ENCODE results near the gene CENPM. TPM values are rescaled to one million over a fixed set of nuclear protein-coding genes. Genes with fewer than 3 reads are reported as not detected.

Gene CENPM
- total RNA-seq, 2 experiments from 2014 or later = 99.9 to 106 TPM

DNA sequence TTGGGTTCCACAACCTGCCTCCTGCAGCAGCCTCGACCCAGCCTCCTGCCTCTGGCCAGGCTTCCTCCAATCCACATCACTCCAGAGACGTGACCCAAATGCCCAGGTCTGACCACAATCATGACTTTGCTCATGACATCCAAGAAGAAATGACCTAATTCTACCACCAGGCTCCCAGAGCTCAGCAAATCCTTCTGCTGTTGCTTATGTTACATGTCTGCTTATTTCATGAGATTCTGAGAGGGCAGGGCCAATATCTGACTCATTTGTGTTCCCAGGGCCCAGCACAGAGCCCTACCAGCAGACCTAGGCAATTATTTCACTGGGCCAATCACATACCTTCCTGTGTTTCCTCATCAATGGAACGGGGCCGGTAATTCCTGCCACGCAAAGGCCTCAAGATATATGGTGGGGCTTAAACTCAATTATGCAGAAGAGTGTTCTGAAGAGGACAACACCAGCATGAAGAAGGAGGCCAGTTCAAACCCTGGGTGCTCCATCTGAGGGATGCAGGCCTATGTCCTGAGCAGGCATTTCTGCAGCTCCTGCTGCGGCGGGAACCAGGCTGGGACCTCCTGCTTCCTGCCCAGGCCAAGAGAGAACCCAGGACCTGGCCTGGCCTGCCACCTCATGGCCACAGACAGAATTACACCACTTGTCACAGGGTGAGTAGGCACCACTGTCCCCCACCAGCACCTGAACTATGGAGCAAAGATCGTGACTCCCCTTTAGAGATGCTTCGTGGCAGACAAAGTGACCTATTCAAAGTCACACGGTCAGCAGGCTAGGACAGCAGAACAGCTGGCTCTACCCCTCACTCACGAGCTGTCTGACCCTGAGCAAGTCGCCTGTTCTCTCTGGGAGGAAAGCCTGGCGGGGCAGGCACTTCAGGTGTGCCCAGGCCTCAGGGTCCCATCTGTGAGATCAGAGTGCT is 5.9 kb downstream of the CENPM start:
- H3K27me3 Mint-ChIP-seq = no peaks in the 10 kb centered on the region

DNA sequence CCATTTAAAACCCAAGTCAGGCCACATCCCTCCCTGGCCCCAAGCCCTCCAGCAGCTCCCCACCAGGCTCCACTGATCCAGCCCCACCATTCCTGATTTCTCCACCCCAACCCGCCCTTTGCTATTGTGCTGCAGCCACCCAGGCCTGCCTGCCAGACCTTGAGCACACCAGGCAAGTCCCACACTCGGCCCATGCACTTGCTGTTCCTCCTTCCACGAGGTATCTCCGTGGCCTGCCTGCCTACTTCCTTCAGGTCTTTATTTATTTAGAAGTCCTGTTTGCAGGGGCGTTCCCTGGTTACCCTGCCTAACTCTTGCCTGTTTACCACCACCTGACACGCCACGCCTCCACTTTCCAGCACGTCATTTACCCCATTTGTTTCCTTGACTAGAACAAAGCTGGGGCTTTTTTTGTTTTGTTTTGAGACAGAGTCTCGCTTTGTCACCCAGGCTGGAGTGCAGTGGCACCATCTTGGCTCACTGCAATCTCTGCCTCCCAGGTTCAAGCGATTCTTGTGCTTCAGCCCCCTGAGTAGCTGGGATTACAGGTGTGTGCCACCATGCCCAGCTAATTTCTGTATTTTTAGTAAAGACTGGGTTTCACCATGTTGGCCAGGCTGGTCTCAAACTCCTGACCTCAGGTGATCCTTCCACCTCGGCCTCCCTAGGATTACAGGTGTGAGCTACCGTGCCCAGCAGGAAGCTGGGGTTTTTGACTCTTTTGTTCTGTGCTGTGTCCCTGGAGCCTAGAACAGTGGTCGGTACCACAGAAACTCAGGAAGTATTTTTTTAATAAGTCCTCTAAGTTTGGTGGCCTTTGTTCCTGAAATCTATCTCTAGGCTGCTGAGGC is 6.7 kb downstream of the CENPM start:
- Mint-ChIP-seq H3K27ac (peak overlapping the region; percentile 99), H3K36me3 (peaks cover 69% of the 10 kb centered on the region), H3K4me1 (ENCODE audit: low read depth) (peaks cover 62% of the 10 kb centered on the region), H3K4me3 (peak overlapping the region; percentile 80), H3K9me3 (no peaks in the 10 kb centered on the region), H3K27me3 (no peaks in the 10 kb centered on the region)
- POLR2A ChIA-PET = interaction anchor here (0.7 to 3.9 kb wide), 23 partner anchors 12 to 252 kb away, joined by 3 to 28 read pairs (median 6); partner anchors contain the start of genes CCDC134, NDUFA6, SHISA8 and SMDT1
- CTCF ChIA-PET = interaction anchor here (0.6 to 3.8 kb wide), 29 partner anchors 9 to 504 kb away, joined by 3 to 60 read pairs (median 6); partner anchors contain the start of genes CCDC134, MEI1, SREBF2 and TNFRSF13C
- DNase-seq = peak; percentile 99
- intact Hi-C loops (cut with micrococcal nuclease) = loop anchor here (1.0 to 5.0 kb wide), 11 partner anchors 13 to 319 kb away; partner anchors contain the start of genes DESI1, TNFRSF13C, WBP2NL and XRCC6

More for the DNA sequence above, 5.9 kb downstream of the CENPM start:
- intact Hi-C loops (cut with micrococcal nuclease) = loop anchor here (1.0 to 5.0 kb wide), 12 partner anchors 14 to 320 kb away; partner anchors contain the start of genes DESI1, TNFRSF13C, WBP2NL and XRCC6
- ChIA-PET POLR2A (interaction anchor here (0.7 to 3.9 kb wide), 20 partner anchors 11 to 253 kb away, joined by 3 to 28 read pairs (median 7); partner anchors contain the start of genes CCDC134, NDUFA6, SHISA8 and SMDT1), CTCF (interaction anchor here (0.6 to 3.8 kb wide), 32 partner anchors 8 to 503 kb away, joined by 3 to 60 read pairs (median 5); partner anchors contain the start of genes CCDC134, MEI1, SREBF2 and TNFRSF13C)
- peaks cover 75% of the 10 kb centered on the region for H3K36me3 Mint-ChIP-seq
- peak; percentile 91 for DNase-seq
- peak overlapping the region; percentile 80 for H3K4me3 Mint-ChIP-seq
- no peaks in the 10 kb centered on the region for H3K9me3 Mint-ChIP-seq
- peaks cover 67% of the 10 kb centered on the region for H3K4me1 Mint-ChIP-seq (ENCODE audit: low read depth)
- H3K27ac Mint-ChIP-seq = peak overlapping the region; percentile 99

DNA sequence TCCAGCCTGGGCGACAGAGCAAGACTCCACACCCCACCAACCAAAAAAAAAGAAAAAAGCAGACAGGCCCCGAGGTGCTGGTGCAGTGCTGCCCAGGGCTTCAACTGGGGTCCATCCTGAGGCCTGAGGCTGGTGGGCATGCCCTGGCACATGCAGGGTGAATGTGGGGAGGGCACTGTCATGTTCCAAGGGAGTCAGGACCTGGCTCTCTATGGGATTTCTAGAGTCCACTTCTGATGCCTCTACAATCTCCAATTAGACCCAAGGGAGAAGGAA is 10.1 kb downstream of the CENPM start:
- CTCF ChIA-PET = interaction anchor here (1.0 kb wide), 1 partner anchor 11 kb away, joined by 7 read pairs; the partner anchor contains the start of gene TNFRSF13C
- H3K27ac Mint-ChIP-seq = peak overlapping the region; percentile 40
- H3K27me3 Mint-ChIP-seq = no peaks in the 10 kb centered on the region
- H3K36me3 Mint-ChIP-seq = peaks cover 44% of the 10 kb centered on the region
- DNase-seq = no peak
- peaks cover 35% of the 10 kb centered on the region for H3K4me1 Mint-ChIP-seq (ENCODE audit: low read depth)
- no peak overlapping the region for H3K4me3 Mint-ChIP-seq
- intact Hi-C loops (cut with micrococcal nuclease) = no loop called here
- POLR2A ChIA-PET = interaction anchor here (1.6 to 3.5 kb wide), 2 partner anchors 11 to 17 kb away, joined by 5 to 22 read pairs; partner anchors contain the start of gene TNFRSF13C
- H3K9me3 Mint-ChIP-seq = no peaks in the 10 kb centered on the region

DNA sequence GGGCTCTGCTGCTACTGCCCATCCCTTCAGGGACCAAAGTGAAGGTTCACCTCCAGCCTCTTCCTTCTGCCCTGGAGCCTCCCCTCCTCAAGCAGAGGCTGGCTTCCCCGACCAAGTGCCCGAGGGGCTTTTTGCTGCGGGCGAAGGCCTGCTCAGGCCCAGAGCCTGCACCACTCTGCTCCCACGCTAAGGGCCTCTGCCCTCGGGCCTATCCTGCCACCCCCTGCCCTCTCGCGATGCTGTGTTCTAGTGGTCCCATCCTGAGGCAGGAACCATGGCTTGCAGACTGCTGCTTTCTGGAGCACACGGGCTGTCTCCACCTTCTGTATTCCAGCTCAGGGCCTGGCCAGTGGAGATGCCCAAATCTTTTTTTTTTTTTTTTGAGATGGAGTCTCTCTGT is 11.4 kb downstream of the CENPM start:
- intact Hi-C loops (cut with micrococcal nuclease) = no loop called here
- H3K27ac Mint-ChIP-seq = no peak overlapping the region
- ChIA-PET CTCF (interaction anchor here (0.9 to 1.7 kb wide), 2 partner anchors 10 kb away, joined by 5 to 13 read pairs; partner anchors contain the start of gene TNFRSF13C), POLR2A (interaction anchor here (0.6 to 3.5 kb wide), 3 partner anchors 10 to 108 kb away, joined by 3 to 22 read pairs (median 5); partner anchors contain the start of gene TNFRSF13C)
- H3K27me3 Mint-ChIP-seq = no peaks in the 10 kb centered on the region
- no peaks in the 10 kb centered on the region for H3K9me3 Mint-ChIP-seq
- no peak for DNase-seq
- H3K4me1 Mint-ChIP-seq (ENCODE audit: low read depth) = peaks cover 21% of the 10 kb centered on the region
- no peak overlapping the region for H3K4me3 Mint-ChIP-seq
- H3K36me3 Mint-ChIP-seq = peaks cover 31% of the 10 kb centered on the region

DNA sequence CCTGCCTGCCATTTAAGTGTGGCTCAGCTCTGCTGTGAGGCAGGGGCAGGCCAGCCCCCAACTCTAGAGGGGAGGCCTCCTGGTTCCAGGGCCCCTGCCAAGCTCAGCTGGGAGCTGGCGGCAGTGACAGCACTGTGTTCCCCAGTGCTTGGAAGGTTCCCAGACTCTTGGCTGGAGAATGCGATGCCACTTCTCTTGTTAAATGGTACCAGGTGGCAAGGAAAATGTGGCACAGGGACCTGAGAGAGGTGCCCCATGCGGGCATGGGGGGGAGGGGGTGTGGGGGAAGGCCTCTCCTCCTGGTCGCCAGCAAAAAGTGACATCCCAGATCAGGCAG is 12.0 kb downstream of the CENPM start:
- H3K4me1 Mint-ChIP-seq (ENCODE audit: low read depth) = peaks cover 16% of the 10 kb centered on the region
- ChIA-PET CTCF (interaction anchor here (1.7 kb wide), 1 partner anchor 9 kb away, joined by 13 read pairs; the partner anchor contains the start of gene TNFRSF13C), POLR2A (interaction anchor here (1.0 to 3.5 kb wide), 2 partner anchors 9 to 103 kb away, joined by 3 to 22 read pairs; partner anchors contain the start of genes SREBF2 and TNFRSF13C)
- no peaks in the 10 kb centered on the region for H3K27me3 Mint-ChIP-seq
- H3K36me3 Mint-ChIP-seq = peaks cover 27% of the 10 kb centered on the region
- no peak for DNase-seq
- H3K9me3 Mint-ChIP-seq = no peaks in the 10 kb centered on the region
- no peak overlapping the region for H3K4me3 Mint-ChIP-seq
- H3K27ac Mint-ChIP-seq = no peak overlapping the region
- intact Hi-C loops (cut with micrococcal nuclease) = no loop called here

DNA sequence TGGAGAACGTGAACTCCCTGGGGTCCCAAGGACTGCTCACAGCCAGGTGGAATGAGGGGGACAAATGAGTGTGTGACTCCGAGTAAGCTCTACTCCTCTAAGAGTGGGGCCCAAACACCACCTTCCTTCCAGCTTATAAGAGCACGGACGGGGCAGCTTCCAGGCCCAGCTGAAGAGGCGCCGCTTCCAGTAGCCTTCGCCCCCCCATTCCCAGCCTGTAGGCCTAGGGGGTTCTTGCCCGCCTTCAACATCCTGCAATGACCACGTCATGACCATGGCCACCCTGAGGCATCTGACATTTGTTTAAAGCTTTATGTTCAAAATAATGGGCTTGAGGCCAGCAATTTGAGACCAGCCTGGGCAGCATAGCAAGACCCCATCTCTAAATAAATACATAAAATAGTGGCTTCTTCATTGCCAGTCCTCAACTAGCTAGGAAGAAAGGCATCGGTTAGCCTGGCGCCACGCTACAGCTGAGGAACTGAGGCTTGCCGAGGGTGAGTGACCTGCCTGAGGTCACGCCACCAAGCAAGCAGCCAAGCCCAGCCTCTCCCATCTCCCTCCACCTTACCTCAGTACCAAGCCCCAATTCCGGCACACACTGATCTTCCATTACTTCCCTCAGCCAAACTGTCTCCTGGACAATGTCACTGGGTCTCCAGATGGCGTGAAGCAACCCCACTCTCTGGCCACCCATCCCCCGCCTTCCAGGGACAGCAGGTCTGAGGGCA is 12.5 kb downstream of the CENPM start:
- POLR2A ChIA-PET = interaction anchor here (0.8 to 1.0 kb wide), 2 partner anchors 9 to 102 kb away, joined by 3 read pairs; partner anchors contain the start of gene SREBF2

DNA sequence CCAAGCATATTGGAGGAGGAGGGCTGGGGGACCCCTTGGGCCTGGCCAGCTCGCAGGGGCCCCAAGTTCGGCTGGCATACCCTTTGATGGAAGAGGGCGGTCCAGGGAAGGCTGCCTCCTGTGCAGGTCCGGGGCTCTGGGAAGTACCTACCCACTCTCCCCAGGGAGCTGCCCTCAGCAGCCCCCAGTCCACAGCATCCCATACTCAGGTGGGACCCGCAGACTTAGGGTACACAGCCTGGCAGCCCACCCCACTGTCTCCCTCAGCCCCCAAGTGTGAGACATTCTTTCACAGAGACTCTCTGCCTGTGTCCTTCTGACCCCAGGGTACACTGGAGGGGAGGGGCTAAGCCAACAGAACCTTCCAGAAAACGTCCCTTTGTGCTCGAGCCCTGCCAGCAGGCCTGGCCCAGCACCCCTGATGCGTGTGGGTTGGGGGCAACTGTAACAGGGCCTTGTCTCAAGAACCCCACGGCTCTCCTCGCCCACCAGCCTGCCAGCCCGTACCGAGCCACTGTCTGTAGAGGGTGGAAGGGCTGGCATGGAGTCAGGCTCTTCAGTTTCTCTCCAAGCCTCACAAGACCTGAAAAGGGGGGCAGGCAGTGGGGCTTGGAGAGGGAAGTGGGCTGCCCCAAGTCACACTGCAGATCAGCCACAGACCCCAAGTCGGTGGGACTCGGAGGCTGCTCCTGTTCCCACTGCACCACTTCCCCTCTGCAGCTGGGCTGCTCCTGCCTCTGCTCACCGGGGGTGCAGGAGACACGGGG is 13.4 kb downstream of the CENPM start:
- intact Hi-C loops (cut with micrococcal nuclease) = no loop called here
- ChIA-PET POLR2A (interaction anchor here (0.8 kb wide), 1 partner anchor 8 kb away, joined by 3 read pairs; no protein-coding TSS in a partner anchor), CTCF (interaction anchor here (0.7 to 1.7 kb wide), 2 partner anchors 8 to 10 kb away, joined by 3 to 13 read pairs; partner anchors contain the start of gene TNFRSF13C)
- no peak overlapping the region for H3K4me3 Mint-ChIP-seq
- H3K36me3 Mint-ChIP-seq = peaks cover 16% of the 10 kb centered on the region
- H3K9me3 Mint-ChIP-seq = no peaks in the 10 kb centered on the region
- H3K27me3 Mint-ChIP-seq = no peaks in the 10 kb centered on the region
- no peak for DNase-seq
- no peak overlapping the region for H3K27ac Mint-ChIP-seq
- H3K4me1 Mint-ChIP-seq (ENCODE audit: low read depth) = peaks cover 11% of the 10 kb centered on the region

More for the DNA sequence above, 12.5 kb downstream of the CENPM start:
- Mint-ChIP-seq H3K4me1 (ENCODE audit: low read depth) (peaks cover 11% of the 10 kb centered on the region), H3K9me3 (no peaks in the 10 kb centered on the region), H3K36me3 (peaks cover 23% of the 10 kb centered on the region), H3K27ac (no peak overlapping the region), H3K4me3 (no peak overlapping the region), H3K27me3 (no peaks in the 10 kb centered on the region)
- no peak for DNase-seq
- CTCF ChIA-PET = interaction anchor here (0.7 to 1.7 kb wide), 2 partner anchors 8 to 11 kb away, joined by 3 to 13 read pairs; partner anchors contain the start of gene TNFRSF13C
- intact Hi-C loops (cut with micrococcal nuclease) = no loop called here

DNA sequence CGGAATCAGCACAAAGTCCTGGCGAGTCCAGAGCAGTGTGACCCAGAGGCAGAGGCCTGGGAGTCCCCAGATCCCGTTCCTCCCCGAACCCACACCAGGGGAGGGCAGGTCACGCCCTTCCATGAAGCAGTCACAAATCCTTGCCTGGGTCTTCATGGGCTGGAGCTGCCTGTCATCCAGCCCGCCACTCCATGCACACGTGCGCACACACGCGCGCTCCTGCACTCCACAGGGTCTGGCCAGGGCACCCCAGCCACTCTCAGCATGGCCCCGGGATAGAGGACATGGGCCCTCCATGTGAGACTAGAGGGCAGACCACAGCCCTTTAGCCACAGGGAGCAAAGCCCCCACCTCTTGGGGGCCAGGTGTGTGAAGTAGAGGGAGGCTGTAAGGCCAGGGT is 14.6 kb downstream of the CENPM start:
- Mint-ChIP-seq H3K4me3 (no peak overlapping the region), H3K27me3 (no peaks in the 10 kb centered on the region), H3K27ac (no peak overlapping the region), H3K9me3 (no peaks in the 10 kb centered on the region), H3K4me1 (ENCODE audit: low read depth) (peaks cover 17% of the 10 kb centered on the region), H3K36me3 (peaks cover 12% of the 10 kb centered on the region)
- DNase-seq = no peak
- CTCF ChIA-PET = no interaction called here
- POLR2A ChIA-PET = no interaction called here
- intact Hi-C loops (cut with micrococcal nuclease) = no loop called here

DNA sequence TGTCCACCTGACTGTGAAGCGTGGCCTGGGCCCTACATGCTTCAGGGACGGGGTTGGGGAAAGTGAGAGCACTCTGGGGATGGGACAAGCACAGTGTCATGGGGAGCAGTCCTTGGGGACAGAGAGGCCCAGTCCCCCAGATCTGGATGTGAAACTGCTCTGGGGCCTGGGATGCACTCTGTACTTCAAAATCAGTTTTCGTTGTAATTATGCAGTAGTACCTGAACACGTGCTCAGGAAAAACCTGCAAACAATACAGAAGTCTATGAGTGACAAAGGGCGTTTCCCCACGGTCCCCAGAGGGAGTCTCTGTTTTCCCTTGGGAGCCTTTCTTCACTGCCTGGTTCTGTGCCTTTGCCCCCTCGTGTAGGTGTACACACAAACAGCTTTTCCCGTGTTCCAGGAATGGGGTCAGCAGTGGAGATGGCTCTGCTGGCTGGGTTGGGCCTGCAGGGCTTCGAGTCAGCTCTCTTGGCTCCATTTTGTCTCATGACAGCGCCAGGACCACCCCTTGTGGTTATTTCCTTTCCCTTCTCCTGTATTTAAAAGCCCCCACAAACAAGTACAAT is 15.2 kb downstream of the CENPM start:
- DNase-seq = no peak
- intact Hi-C loops (cut with micrococcal nuclease) = no loop called here
- no peak overlapping the region for H3K4me3 Mint-ChIP-seq
- POLR2A ChIA-PET = no interaction called here
- no peaks in the 10 kb centered on the region for H3K27me3 Mint-ChIP-seq
- no peak overlapping the region for H3K27ac Mint-ChIP-seq
- H3K36me3 Mint-ChIP-seq = peaks cover 8% of the 10 kb centered on the region
- no peaks in the 10 kb centered on the region for H3K9me3 Mint-ChIP-seq
- CTCF ChIA-PET = interaction anchor here (0.6 kb wide), 2 partner anchors 30 to 462 kb away, joined by 3 to 6 read pairs; no protein-coding TSS in a partner anchor
- peaks cover 20% of the 10 kb centered on the region for H3K4me1 Mint-ChIP-seq (ENCODE audit: low read depth)

DNA sequence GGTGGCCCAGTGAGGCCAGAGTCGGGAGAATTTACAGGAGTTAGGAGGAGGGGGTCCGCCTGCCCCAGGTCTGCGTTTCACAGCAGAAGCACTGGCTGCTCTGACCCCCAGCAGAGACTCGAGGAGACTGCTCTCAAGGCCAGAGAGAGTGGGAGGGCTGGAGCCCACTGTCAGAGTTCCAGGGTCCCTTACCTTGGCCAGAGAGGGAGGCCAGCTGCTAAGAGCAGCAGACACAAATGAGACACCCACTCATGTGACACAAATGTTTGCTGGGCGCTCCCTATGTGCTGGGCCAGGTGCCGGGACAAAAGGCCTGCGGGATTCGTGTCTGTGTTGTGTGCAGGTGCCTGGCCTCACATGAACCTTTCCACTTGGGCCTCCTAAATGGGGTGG is 17.5 kb downstream of the CENPM start:
- Mint-ChIP-seq H3K4me1 (ENCODE audit: low read depth) (peaks cover 31% of the 10 kb centered on the region), H3K36me3 (peaks cover 3% of the 10 kb centered on the region), H3K4me3 (no peak overlapping the region), H3K27ac (no peak overlapping the region), H3K27me3 (peaks cover 6% of the 10 kb centered on the region), H3K9me3 (no peaks in the 10 kb centered on the region)
- CTCF ChIA-PET = interaction anchor here (1.0 kb wide), 1 partner anchor 32 kb away, joined by 3 read pairs; no protein-coding TSS in a partner anchor
- POLR2A ChIA-PET = interaction anchor here (1.5 kb wide), 2 partner anchors 10 to 14 kb away, joined by 5 to 7 read pairs; no protein-coding TSS in a partner anchor
- no peak for DNase-seq
- intact Hi-C loops (cut with micrococcal nuclease) = no loop called here

All from activated CD4-positive, alpha-beta memory T cell treated with anti-CD3 and anti-CD28 coated beads for 36 hours (primary cell).